NK-92 (cell line): Measurements from ENCODE around the gene MVK.

Experiments used
- DNase-seq: peaks from one replicate; lab custom pipeline; 2025; ENCODE audit not compliant: unreplicated experiment; lab: John Stamatoyannopoulos, UW

The MVK gene

GRCh38 chr12:109626378-109627115 is 53.0 kb downstream of the MVK start:
- DNase-seq: no peak

- DNase-seq: no peak
These were observed 54.0 kb downstream of the MVK start for GRCh38 chr12:109627633-109628032.

GRCh38 chr12:109630107-109630506 is 56.5 kb downstream of the MVK start:
- no peak for DNase-seq

DNA sequence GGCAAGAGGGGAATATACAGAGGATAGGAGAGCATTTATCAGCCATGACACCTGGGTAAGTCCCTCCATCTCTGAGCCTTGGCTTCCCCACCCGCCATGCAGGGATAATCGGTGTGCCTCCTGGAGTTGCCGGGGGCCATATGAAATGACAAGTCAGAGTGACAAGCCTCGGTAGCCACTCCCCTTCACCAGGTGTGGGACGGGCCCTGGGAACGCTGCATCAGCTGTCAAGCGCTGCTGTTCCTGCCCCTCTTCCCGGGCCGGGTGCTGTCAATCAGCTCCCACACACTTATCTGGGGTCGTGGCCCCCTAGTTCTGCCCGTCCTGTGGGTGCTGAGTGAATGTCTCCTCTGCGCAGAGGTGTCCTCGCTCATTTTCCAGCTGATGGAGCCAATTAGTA is 57.2 kb downstream of the MVK start:
- DNase-seq: no peak

- DNase-seq: no peak
These were observed 57.7 kb downstream of the MVK start for GRCh38 chr12:109631302-109631701.

DNA sequence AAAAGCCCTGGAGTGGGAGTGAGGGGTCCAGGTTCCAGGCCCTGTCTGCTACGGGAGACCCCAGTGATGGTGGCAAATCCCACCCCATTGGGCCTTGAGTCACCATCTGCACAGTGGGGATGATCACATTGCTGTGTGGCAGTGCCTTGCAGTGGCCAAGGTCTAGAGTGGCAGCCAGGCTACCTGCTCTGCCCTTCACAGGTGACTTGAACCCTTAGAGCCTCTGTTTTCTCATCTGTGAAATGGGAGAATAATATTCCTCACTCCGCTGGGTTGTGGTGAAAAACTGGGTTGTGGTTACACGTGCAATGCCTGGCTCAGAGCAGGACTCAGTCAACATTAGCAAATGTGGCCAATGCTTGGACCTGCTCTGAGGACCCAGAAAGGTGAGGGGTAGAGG is 58.2 kb downstream of the MVK start:
- DNase-seq: no peak

DNA sequence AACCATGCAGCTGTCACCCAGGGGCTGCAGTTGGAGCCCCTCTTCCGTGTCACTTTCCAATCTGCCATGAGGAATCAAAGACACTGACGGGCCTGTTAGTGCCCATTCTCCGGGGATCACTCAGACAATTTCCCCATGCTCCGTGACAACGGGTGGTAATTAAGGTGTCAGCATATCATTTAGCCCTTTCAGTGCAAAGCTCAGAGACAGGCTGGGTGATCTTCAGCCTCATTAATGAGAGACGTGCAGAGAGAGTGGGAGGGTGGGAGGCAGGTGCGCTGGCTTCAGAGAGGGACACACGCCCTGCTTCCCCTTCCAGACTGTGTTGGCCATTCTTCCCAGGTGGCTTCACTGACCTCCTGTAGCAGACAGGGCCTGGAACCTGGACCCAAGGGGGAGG is 58.7 kb downstream of the MVK start:
- no peak for DNase-seq

DNA sequence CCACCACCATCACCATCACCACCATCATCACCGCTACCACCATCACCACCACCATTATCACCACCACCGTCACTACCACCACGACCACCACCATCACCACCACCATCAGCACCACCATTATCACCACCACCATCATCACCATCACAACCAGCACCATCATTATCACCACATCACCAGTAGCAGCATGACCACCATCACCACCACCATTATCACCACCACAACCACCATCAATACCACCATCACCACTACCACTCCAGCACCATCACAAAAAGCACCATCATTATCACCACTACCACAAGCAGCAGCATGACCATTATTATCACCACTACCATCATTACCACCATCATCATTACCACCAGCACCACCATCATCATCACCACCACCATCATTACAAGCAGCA is 62.1 kb downstream of the MVK start:
- no peak for DNase-seq

- DNase-seq: no peak
These were observed 63.8 kb downstream of the MVK start for GRCh38 chr12:109637348-109637747.

DNA sequence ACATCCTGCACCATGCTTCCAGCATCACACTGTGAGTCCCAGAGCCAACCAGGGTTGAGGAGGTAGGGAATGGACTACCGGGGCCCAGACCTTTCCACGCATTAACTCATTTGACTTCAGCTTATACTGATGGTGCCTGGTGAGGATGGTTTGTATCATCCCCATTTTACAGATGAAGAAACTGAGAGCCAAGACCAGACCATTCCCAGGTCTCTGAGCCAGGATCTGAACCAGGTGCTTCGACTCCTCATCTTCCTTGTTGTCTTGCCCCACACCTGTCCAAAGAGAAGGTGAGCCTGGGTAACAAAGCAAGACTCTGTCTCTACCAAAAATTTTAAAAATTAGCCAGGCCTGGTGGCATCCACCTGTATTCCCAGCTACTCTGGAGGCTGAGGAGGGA is 64.4 kb downstream of the MVK start:
- no peak for DNase-seq

DNA sequence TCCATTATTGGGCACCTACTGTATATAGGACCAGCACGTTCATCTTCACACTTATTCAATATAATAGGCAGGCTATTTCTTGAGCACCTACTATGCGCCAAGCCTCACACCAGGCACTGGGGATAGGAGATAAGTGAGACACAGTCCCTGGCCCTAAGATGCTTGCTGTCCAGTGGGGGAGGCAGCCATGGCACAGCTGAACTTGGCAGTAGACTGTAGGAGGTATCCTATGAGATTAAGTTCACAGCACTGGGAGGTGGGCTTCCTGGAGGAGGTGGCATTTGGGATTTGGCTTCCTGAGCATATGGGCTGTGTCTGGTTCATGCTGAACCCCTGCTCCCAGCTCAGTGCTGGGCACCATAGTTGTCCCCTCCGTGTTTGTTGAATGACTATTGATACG is 65.1 kb downstream of the MVK start:
- DNase-seq: no peak

DNA sequence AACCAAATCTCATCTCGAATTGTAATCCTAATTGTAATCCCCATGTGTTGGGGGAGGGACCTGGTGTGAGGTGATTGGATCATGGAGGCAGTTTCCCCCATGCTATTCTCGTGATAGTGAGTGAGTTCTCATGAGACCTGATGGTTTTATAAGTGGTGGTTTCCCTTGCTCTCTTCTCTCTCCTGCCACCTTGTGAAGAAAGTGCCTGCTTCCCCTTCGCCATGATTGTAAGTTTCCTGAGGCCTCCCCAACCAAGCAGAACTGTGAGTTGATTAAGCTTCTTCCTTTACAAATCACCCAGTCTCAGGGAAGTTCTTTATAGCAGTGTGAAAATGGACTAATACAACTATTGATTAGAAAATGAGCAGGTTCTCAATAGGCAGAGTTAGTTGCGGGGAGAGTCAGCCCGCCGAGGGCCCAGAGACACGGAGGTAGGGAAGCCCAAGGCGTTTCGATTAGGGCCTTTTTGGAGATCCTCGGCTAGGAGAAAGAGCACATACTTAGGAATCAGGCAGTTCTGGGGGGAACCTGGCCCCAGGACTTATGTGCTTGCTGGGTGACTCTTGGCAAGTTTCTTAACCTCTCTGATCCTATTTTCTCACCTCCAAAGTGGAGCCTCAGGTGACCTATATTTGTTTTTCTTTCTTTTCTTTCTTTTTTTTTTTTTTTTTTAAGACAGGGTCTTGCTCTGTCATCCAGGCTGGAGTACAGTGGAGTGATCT is 65.7 kb downstream of the MVK start:
- DNase-seq: no peak

GRCh38 chr12:109640961-109641360 is 67.4 kb downstream of the MVK start:
- no peak for DNase-seq

GRCh38 chr12:109641422-109641821 is 67.8 kb downstream of the MVK start:
- DNase-seq: no peak

GRCh38 chr12:109642506-109643132 is 69.0 kb downstream of the MVK start:
- DNase-seq: no peak

DNA sequence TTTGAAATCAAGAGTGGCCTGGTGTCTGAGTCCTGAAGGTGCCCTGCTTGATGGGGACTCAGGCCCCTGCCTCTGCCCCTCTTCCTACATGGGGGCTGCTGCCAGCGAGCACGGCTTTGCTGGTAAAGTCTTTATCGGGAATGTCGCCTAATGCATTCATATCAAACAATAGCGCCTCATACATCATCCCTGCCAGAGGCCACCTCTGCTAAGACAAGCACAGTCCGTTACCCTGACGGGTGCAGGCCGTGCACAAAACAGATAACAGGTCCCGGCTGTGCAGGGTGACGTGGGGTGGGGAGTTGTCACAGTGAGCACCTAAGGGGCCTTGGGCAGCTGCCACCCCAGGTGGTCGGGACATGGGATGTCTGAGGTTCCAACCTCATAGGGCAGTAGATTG is 71.6 kb downstream of the MVK start:
- no peak for DNase-seq

DNA sequence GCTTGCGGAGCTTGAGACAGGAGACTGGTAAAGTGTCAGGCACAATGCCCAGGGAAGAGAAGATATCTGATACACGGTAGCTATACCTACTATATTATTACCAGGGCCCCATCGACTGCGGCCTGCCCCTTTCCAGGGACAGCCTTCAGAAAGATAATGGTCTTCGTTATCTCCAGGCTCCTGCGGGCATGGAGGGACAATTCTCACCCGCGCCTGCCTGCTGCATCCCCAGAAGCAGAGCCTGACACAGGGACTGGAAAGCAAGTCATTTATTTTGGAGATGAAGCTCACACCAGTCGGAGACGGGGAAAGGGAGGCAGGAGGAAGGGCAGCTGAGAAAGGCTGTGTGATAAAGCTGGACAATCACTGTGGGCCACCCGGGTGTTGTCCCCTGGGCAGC is 72.1 kb downstream of the MVK start:
- no peak for DNase-seq
